ENCODE results near the gene TMA7B.
A peak's percentile ranks its signal among the peaks of the same experiment; 100 is the strongest.
"Not testable (repeated sequence)": the region's sequence is repeated elsewhere in the genome, so short reads cannot be mapped to it uniquely, and the experiment has no call there.

Gene TMA7B

GRCh38 chr22:39933741-39934140 is 26.5 kb upstream of the TMA7B start:
- no peak for DNase-seq (ENCODE audit: low read depth)

DNA sequence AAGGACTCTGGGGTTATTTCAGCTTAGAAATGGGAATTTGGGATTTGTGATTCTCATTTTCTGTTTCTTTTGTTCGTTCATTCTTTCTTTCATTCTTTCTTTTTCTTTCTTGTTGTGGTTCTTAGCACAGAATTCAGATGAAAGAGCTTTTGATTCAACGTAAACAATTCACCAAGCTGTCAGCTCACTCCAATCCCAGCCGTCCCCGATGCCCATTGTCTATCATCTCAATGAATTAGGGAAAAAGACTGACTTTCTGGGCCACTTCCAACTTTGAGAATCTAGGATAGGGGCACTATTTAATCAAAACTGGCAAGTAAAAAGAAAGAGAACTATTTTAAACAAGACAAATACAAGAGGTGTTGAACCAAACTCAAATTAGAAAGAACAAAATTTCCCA is 25.1 kb upstream of the TMA7B start:
- no peak for DNase-seq (ENCODE audit: low read depth)

DNA sequence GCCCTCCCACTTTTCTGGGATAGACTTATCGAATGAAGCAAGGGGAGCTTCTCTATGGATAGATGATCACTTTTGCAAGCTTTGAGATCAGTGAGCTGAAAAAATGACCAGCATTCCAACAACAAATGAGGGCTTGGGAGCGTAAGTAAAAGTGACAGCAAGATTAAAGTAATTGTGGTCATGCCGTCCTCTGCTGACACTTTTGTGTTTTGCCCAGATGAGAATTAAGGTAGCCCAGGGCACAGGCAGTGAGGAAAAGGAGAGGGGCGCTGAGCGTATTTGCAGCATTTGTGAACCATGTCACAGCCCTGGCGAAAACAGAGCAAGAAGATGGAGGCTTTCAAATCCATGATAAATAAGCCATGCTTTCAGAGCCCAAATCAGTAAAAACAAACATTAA is 24.6 kb upstream of the TMA7B start:
- DNase-seq (ENCODE audit: low read depth): no peak

DNA sequence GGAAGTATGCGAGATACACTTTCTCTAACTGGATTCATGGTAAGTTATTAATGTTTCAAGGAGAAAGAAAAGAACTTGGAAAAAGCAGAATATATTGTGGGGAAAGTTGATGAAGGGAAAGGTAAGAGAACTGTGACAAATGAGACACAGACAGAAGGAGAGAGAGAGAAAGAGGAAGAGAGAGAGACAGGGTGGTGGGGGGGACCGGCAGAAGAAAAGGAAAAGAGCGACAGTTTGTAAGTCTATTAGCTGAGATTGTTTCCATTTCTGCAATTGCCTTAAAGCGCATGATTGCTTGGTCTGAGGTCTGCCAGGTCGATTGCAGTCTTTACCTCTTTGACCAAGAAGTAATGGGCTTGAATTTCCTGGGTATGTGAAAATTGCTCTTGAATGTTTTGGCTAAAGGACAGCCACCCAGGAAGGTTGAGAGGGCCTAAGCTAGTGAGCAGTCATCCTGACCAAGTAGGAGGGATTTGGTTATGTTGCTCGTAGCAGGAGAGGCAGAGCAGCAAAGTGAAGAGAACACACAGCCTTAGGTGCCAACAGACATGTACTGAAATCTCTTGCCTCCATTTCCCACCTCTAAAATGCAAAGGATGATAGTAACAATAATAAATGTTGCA is 23.6 kb upstream of the TMA7B start:
- no peak for DNase-seq (ENCODE audit: low read depth)

DNA sequence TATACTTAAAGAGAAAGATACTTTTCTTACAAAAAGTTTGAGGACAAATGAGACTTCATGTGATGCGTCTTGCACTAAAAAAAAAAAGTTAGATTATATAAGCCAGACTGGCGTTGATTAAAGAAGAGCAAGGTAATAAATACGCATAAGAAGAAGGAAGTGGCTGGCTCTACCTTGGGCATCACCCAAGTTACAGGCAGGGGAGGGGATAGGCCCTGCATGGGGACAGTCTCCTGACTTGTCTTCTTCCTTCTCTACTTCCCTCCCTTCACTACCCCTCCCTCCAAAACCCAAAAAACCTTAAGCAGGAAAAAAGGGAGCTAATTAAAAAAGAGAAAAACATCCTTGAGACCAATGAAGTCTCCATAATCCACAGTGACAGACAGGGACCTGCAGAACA is 22.3 kb upstream of the TMA7B start:
- no peak for DNase-seq (ENCODE audit: low read depth)

DNA sequence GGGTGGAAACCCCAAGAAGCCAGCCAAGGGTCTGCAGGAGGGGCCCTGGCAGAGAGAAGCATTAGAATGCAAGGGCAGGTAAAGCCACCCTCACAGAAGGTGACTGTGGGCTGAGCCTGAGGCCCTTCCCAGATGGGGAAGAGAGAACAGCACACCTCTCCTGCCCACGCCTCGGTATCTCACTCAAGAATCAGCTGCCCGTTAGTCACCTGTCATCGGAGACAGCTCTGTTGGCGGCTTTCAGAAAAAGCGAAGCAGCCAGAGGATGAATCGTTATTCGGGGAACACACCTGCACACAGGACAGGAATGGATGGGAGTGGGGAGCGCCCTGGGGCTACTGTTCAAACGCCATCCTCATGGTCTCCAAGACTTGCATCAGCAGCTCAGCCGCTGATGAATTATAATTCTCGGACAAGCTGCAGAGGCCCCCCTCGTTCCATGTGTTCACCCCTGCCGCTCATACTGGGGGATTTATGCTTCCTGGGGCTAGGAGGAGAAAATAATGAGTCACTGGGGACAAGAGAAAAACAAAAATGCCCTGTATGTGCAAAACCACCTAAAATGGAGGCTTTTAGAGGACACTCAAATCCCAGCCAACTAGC is 21.6 kb upstream of the TMA7B start:
- peak; percentile 24 for DNase-seq (ENCODE audit: low read depth)

GRCh38 chr22:39939830-39940229 is 20.4 kb upstream of the TMA7B start:
- no peak for DNase-seq (ENCODE audit: low read depth)

DNA sequence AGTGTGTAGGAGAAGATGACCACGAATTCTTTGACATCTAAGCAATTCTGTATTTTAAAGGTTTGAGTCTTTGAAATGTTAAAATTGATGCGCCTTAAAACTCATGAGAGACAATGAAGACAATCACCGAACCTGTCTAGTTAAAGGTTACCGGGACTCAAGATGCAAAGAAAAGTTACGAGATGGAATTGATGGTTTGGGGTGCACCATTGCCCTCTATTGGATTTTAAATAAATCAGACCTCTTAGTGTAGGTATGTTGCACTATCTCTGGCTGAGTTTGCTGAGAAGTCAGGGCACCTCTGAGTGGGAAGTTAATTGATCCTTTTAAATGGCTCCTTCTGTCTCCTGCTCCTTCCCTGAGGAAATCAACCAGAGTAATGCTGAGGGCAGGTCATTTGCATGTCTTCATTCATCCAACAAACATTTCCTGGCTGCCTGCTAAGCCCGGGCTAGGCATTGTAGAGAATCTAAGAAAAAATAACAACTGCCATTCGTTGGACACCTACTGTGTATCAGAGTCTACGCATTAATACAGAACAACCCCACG is 19.4 kb upstream of the TMA7B start:
- DNase-seq (ENCODE audit: low read depth): no peak

DNA sequence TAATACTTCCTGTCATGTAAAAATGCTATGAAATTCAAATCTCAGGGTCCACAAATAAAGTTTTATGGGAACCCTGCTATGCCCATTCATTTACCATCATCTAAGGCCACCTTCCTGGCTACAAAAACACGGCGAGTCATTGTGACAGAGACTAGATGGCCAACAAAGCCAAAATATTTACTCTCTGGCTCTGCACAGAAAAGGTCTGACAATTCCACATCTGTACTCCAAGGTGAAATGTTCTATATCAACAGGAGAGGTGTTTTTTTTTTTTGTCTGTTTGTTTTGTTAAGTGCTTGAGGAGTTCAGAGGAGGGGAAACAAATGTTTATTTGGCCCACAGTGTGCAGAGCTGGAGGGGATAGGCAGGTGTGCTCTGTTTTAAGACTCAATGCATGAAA is 18.6 kb upstream of the TMA7B start:
- DNase-seq (ENCODE audit: low read depth): no peak

- DNase-seq (ENCODE audit: low read depth): no peak
These were observed 17.6 kb upstream of the TMA7B start for GRCh38 chr22:39942439-39943230.

DNA sequence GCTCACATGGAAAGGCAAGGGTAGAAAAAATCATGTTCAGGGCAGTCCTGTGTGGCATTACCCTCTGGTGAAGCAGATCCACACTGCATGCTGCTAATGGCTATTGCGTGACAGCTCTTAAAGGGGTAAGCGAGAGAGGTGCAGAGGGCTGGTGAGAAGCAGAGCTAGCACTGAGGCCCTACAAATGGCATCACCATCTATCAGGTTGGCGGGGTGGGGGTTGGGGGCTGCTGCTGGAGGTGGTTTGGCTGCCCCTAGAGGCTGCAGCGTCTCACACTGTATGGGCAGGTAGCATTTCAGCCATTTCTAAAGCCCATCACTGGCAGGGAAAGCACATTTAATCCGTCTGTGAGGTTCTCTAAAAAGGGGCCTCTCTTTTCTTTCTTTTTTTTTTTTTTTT is 16.9 kb upstream of the TMA7B start:
- no peak for DNase-seq (ENCODE audit: low read depth)

- no peak for DNase-seq (ENCODE audit: low read depth)
These were observed 16.0 kb upstream of the TMA7B start for GRCh38 chr22:39943953-39944872.

GRCh38 chr22:39946126-39946502 is 14.1 kb upstream of the TMA7B start:
- DNase-seq (ENCODE audit: low read depth): no peak

DNA sequence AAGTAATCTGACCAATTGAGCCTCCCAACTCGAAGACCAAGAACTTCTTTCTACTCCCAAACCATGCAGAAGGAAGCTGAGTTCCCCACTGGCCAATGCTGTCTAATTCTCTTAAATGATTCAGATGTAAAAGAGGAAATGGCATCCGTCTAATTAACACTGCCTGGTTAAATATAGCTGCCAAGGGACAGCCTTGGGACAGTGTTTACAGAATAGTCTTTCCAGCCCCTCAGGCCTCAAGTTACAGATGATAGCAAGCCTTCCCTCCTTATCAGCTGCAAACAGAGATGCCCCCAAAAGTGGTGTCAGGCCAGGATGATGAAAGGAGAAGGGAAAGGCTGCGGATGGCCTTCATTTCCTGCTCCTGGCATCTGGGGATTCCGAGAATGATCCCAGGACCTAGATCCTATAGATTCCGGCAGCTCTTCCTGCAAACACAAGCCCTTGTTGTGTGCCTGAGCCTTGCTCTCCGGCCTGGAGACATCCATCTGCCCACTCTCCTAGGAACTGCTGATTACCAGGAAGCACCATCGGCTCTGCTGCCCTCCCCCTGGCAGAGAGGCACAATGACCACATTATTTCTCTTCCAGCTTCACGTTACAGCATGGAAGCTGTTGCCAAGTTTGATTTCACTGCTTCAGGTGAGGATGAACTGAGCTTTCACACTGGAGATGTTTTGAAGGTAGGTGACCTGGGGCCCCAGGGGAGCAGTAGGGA is 13.5 kb upstream of the TMA7B start:
- DNase-seq (ENCODE audit: low read depth): no peak

DNA sequence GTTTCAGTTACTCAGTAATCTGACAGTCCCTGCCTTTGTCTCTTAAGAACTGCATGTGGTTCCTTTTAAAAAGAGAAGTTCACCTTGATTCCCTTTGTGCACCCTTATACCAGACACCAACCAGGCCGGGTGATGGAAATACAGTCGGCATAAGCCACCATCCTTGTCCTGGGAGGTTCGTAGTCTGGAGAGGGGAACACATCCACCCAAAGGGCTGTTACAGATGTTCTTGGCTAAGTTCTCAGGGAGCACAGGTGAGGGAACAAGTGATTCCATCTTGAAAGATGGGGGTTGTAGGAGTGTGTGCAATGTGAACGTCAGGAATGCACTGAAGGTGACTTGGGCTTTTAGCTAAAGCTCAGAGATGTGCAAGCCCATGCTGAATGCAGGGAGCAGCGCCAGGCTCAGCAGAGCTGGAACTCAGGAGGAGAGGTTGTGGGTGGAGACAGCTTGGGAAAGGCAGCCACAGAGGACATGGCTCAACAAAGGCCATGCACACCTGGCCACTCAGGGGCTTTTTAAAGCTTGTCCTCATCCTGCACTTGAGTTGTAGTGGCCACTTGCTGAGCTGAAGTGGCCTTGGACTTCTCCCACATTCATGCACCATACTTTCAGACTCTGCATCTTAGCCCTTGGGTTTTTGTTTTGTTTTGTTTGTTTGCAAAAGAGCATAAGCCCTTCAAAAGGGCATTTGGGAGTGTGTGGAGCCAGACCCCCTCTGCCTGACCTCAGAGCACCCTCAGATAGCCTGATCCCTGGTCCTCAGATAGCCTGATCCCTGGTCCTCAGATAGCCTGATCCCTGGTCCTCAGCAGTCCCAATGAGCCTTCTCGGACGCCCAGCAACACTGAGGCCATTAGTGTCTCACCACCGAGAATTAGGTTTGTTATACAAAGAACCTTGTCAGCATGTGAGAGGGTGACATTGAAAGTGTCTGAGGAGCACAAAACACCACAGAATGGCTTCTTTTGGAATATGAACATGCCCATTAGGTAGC is 12.7 kb upstream of the TMA7B start:
- no peak for DNase-seq (ENCODE audit: low read depth)

- DNase-seq (ENCODE audit: low read depth): no peak
These were observed 10.0 kb upstream of the TMA7B start for GRCh38 chr22:39949964-39950737.

DNA sequence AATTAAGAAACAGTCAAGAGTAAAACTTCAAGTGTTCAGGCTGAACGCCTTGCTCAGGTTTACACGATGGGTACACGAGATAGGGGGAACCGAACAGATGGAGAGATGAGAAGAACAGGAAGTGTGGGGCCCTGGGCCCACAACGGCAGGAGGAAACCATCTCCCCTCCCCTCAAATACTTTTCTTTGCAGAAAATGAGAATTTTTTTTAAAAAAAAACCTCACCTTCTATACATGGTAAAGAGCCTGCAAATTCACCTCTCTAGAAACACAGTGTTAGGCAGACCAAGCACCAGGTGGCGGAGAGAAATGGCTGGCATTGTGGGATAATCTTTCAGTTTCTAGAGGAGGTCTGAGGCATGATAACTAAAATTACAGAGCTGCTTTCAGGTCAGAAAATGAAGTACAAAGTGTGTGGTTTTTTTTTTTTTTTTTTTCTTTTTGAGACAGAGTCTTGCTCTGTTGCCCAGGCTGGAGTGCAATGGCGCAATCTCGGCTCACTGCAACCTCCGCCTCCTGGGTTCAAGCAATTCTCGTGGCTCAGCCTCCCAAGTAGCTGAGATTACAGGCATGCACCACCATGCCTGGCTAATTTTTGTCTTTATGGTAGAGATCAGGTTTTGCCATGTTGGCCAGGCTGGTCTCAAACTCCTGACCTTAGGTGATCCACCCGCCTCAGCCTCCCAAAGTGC is 8.4 kb upstream of the TMA7B start:
- DNase-seq (ENCODE audit: low read depth): not testable (repeated sequence)

GRCh38 chr22:39952347-39952746 is 7.8 kb upstream of the TMA7B start:
- DNase-seq (ENCODE audit: low read depth): no peak

DNA sequence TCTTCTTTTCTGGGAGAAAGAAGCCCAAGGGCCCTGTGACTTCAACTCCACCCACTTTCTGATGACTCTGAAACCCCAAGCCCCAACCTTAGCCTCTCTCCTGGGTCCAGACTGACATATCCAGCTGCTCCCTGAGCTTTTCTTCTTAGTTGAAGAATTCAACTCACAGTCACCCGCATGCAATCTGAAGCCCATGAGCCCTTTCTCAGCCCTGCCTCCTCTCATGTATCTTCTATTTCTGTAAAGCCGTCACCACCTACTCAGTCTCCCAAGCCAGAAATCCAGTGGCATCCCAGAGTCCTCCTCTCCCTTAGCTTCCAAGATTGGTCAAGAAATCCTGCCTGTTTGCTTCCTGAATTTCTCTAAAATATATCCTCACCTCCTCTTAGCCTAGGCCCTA is 7.1 kb upstream of the TMA7B start:
- no peak for DNase-seq (ENCODE audit: low read depth)

Measured in stimulated activated CD8-positive, alpha-beta memory T cell treated with anti-CD3 and anti-CD28 coated beads, Interleukin-12 subunit alpha, Interleukin-12 subunit beta, amount 100 ng/mL, for 1 hour (primary cell).